Caco-2 (cell line): ENCODE results near the gene BICD1. TPM values are rescaled to one million over a fixed set of nuclear protein-coding genes. Genes with fewer than 3 reads are reported as not detected.
"Not testable (repeated sequence)": the region's sequence is repeated elsewhere in the genome, so short reads cannot be mapped to it uniquely, and the experiment has no call there.

Source experiments
- BruUV-seq: library from RNA; stranded (reverse); fragments of 400-500 nt; replicated peaks from 2 replicates; lab custom pipeline; 2021; lab: Mats Ljungman, UMichigan
- CTCF ChIA-PET: fragments of 300-600 bp; sonication (Branson Sonifier 250); formaldehyde crosslinking; loops from one replicate; lab custom pipeline; 2022; ENCODE audit warnings: antibody characterized with exemption; lab: Charles Lee
- POLR2A ChIA-PET: fragments of 300-600 bp; sonication (Branson Sonifier 250); formaldehyde crosslinking; loops from one replicate; lab custom pipeline; 2022; ENCODE audit warnings: antibody characterized with exemption; lab: Charles Lee
- DNase-seq, 2 experiments: peaks; one replicate each; pipeline versions ENCODE4 v3.0.0 to v3.0.0-alpha.2; 2020 to 2022
- H3K27me3 ChIP-seq: replicated peaks from 2 replicates; pipeline ENCODE4 v1.6.0; 2011; ENCODE audit warnings: low read length; ENCODE audit not compliant: control insufficient read depth, insufficient read depth
- H3K36me3 ChIP-seq: 2 replicates; pipeline ENCODE4 v1.5.1; 2011; ENCODE audit warnings: low read length; ENCODE audit not compliant: control insufficient read depth, insufficient read depth
- H3K4me1 ChIP-seq: fragments of 250-450 bp; sonication (Bioruptor Pico); 2 replicates; pipeline ENCODE4 v1.5.1; 2020; ENCODE audit warnings: mild to moderate bottlenecking
- H3K4me3 ChIP-seq: 2 replicates; pipeline ENCODE4 v1.5.1; 2011; ENCODE audit warnings: low read depth, mild to moderate bottlenecking, control low read depth, low read length
- H3K9me3 ChIP-seq: fragments of 250-450 bp; sonication (Bioruptor Pico); 2 replicates; pipeline ENCODE4 v1.5.1; 2020; ENCODE audit warnings: mild to moderate bottlenecking, moderate library complexity
- H3K27ac Mint-ChIP-seq: one replicate; pipeline ENCODE4 v1.8.0; 2022; ENCODE audit warnings: mixed read lengths; ENCODE audit not compliant: unreplicated experiment
- H3K27me3 Mint-ChIP-seq: one replicate; pipeline ENCODE4 v1.8.0; 2022; ENCODE audit warnings: mixed read lengths; ENCODE audit not compliant: insufficient read depth, unreplicated experiment
- H3K36me3 Mint-ChIP-seq: one replicate; pipeline ENCODE4 v1.8.0; 2022; ENCODE audit warnings: mild to moderate bottlenecking, mixed read lengths; ENCODE audit not compliant: insufficient read depth, unreplicated experiment
- H3K4me1 Mint-ChIP-seq: one replicate; pipeline ENCODE4 v1.8.0; 2022; ENCODE audit warnings: low read depth, mixed read lengths; ENCODE audit not compliant: unreplicated experiment
- H3K4me3 Mint-ChIP-seq: one replicate; pipeline ENCODE4 v1.8.0; 2022; ENCODE audit warnings: mild to moderate bottlenecking, moderate library complexity, mixed read lengths; ENCODE audit not compliant: unreplicated experiment
- H3K9me3 Mint-ChIP-seq: one replicate; pipeline ENCODE4 v1.8.0; 2022; ENCODE audit warnings: mixed read lengths; ENCODE audit not compliant: unreplicated experiment
- intact Hi-C: fragments of 100-400 bp; cut with micrococcal nuclease; formaldehyde crosslinking; loops from one replicate; pipeline ENCODE4 v1.10.0; 2022; ENCODE audit not compliant: unreplicated experiment
- total RNA-seq: library from RNA; stranded (reverse); gene quantifications from 2 replicates; pipeline ENCODE4 v1.2.3, GENCODE V29; 2022
- TF ChIP-seq, protein P1 (sequence below), 2 experiments: fragments of 200-600 bp in 1 of 2; IDR thresholded peaks; 1 replicate in 1 of 2; 2 replicates in 1 of 2; pipeline versions ENCODE4 v1.5.1 to v1.8.0; 2011 to 2022; ENCODE audit warnings: antibody characterized with exemption in 1 of 2, control low read depth in 1 of 2, inconsistent platforms in 1 of 2, low read depth in 1 of 2, low read length in 1 of 2, mild to moderate bottlenecking in 1 of 2, moderate library complexity in 1 of 2; ENCODE audit not compliant: insufficient read depth in 1 of 2, severe bottlenecking in 1 of 2, unreplicated experiment in 1 of 2

The BICD1 gene
- total RNA-seq, 1 experiment from 2014 or later = 36.2 TPM

DNA sequence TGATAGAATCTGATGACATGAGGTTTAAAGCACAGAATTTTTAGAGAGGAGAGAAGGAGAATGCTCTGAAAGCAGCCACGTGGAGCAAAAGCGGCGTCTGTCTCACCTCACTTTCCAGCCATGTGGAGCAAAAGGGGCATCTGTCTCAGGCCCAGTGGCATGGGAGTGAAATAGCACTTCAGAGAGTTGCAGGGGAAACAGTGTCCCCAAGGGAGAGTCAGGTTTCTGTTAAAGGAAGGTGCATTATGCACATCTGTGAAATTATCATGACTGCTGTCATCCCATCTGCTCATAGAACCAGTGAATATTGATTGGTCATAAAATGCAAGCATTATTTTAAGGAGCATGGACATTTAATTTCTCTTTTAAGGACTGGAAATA is 124.0 kb downstream of the BICD1 start:
- Histone ChIP-seq H3K4me3 (no peak overlapping the region), H3K4me1 (no peaks in the 10 kb centered on the region), H3K27me3 (no peaks in the 10 kb centered on the region), H3K9me3 (no peaks in the 10 kb centered on the region), H3K36me3 (no peaks in the 10 kb centered on the region)
- Mint-ChIP-seq H3K27ac (no peak overlapping the region), H3K9me3 (no peaks in the 10 kb centered on the region), H3K27me3 (no peaks in the 10 kb centered on the region), H3K4me3 (no peak overlapping the region), H3K36me3 (no peaks in the 10 kb centered on the region), H3K4me1 (no peaks in the 10 kb centered on the region)
- no TSS peak for BruUV-seq
- ChIA-PET POLR2A (no interaction called here), CTCF (no interaction called here)
- DNase-seq = no peak
- TF ChIP-seq, protein P1, sequence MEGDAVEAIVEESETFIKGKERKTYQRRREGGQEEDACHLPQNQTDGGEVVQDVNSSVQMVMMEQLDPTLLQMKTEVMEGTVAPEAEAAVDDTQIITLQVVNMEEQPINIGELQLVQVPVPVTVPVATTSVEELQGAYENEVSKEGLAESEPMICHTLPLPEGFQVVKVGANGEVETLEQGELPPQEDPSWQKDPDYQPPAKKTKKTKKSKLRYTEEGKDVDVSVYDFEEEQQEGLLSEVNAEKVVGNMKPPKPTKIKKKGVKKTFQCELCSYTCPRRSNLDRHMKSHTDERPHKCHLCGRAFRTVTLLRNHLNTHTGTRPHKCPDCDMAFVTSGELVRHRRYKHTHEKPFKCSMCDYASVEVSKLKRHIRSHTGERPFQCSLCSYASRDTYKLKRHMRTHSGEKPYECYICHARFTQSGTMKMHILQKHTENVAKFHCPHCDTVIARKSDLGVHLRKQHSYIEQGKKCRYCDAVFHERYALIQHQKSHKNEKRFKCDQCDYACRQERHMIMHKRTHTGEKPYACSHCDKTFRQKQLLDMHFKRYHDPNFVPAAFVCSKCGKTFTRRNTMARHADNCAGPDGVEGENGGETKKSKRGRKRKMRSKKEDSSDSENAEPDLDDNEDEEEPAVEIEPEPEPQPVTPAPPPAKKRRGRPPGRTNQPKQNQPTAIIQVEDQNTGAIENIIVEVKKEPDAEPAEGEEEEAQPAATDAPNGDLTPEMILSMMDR (IDR thresholded peaks at IDR 0.05; ENCODE audit: insufficient read depth in 1 of 2, low read depth in 1 of 2, low read length in 1 of 2, severe bottlenecking in 1 of 2, unreplicated experiment in 1 of 2) = no peak
- intact Hi-C loops = no loop called here

DNA sequence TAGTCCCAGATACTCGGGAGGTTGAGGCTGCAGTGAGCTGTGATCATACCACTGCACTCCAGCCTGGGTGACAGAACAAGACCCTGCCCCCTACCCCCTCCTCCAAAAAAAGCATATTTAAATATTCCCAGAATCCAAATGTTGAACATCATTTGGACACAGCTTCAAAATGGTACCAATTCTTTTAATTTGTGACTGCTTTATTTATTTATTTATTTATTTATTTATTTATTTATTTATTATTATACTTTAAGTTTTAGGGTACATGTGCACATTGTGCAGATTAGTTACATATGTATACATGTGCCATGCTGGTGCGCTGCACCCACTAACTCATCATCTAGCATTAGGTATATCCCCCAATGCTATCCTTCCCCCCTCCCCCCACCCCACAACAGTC is 124.7 kb downstream of the BICD1 start:
- H3K4me3 ChIP-seq, intact Hi-C loops, CTCF ChIA-PET, H3K4me1 ChIP-seq, BruUV-seq, H3K27me3 Mint-ChIP-seq, DNase-seq, H3K4me3 Mint-ChIP-seq, H3K36me3 ChIP-seq, H3K27me3 ChIP-seq, H3K4me1 Mint-ChIP-seq, H3K9me3 ChIP-seq, H3K27ac Mint-ChIP-seq, H3K9me3 Mint-ChIP-seq, H3K36me3 Mint-ChIP-seq, POLR2A ChIA-PET: not testable (repeated sequence)

- Mint-ChIP-seq H3K27ac (no peak overlapping the region), H3K36me3 (peaks cover 4% of the 10 kb centered on the region), H3K4me1 (no peaks in the 10 kb centered on the region), H3K4me3 (no peak overlapping the region), H3K27me3 (no peaks in the 10 kb centered on the region), H3K9me3 (peaks cover 11% of the 10 kb centered on the region)
- no peak for DNase-seq
- H3K9me3 ChIP-seq = no peaks in the 10 kb centered on the region; the same call in 1 of the 2 replicates
- no peaks in the 10 kb centered on the region for H3K27me3 ChIP-seq
- no peak overlapping the region for H3K4me3 ChIP-seq
- H3K4me1 ChIP-seq = no peaks in the 10 kb centered on the region
- intact Hi-C loops = no loop called here
- CTCF ChIA-PET = no interaction called here
- TF ChIP-seq, protein P1 (IDR thresholded peaks at IDR 0.05; ENCODE audit: insufficient read depth in 1 of 2, low read depth in 1 of 2, low read length in 1 of 2, severe bottlenecking in 1 of 2, unreplicated experiment in 1 of 2) = no peak
- no peaks in the 10 kb centered on the region for H3K36me3 ChIP-seq
- BruUV-seq = no TSS peak
- POLR2A ChIA-PET = no interaction called here
Observed at GRCh38 chr12:32233568-32233967, 126.9 kb downstream of the BICD1 start.

GRCh38 chr12:32235251-32235650 is 128.6 kb downstream of the BICD1 start:
- intact Hi-C loops = no loop called here
- peaks cover 4% of the 10 kb centered on the region for H3K36me3 Mint-ChIP-seq
- ChIA-PET CTCF (no interaction called here), POLR2A (no interaction called here)
- peaks cover 11% of the 10 kb centered on the region for H3K9me3 Mint-ChIP-seq
- H3K9me3 ChIP-seq = no peaks in the 10 kb centered on the region; the same call in 1 of the 2 replicates
- H3K27me3 Mint-ChIP-seq = no peaks in the 10 kb centered on the region
- no peaks in the 10 kb centered on the region for H3K4me1 Mint-ChIP-seq
- DNase-seq = no peak
- H3K27ac Mint-ChIP-seq = no peak overlapping the region
- no peaks in the 10 kb centered on the region for H3K4me1 ChIP-seq
- no TSS peak for BruUV-seq
- TF ChIP-seq, protein P1 (IDR thresholded peaks at IDR 0.05; ENCODE audit: insufficient read depth in 1 of 2, low read depth in 1 of 2, low read length in 1 of 2, severe bottlenecking in 1 of 2, unreplicated experiment in 1 of 2) = no peak
- H3K4me3 ChIP-seq = no peak overlapping the region
- no peak overlapping the region for H3K4me3 Mint-ChIP-seq
- H3K36me3 ChIP-seq = no peaks in the 10 kb centered on the region
- H3K27me3 ChIP-seq = no peaks in the 10 kb centered on the region
